T follicular helper cell (primary cell): ENCODE measurements around the gene ARHGEF16.

Experiments
- DNase-seq: peaks from one replicate; pipeline ENCODE4 v3.0.0-alpha.2; 2020; ENCODE audit warnings: low read depth

The ARHGEF16 gene

DNA sequence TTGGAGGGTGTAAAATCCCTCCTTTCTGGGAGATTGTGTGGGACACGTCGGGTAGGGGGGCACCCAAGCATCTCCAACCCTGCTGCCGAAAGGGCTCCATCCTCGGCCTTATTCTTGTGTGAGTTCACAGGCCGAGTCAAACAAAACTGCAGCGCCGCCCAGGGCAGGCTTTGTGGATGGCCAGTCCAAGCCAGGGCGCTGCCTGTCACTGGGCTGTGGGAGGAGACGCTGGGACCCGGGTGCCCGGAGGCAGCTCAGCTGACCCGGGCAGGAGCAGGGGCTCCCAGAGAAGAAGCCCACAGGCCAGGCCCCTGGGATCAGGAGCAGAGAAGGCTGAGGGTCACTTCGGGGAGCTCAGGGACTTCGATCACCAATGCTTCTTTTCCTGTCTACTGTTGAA, 31.8 kb upstream of the ARHGEF16 start:
- DNase-seq = no peak

- DNase-seq = no peak
Observed at GRCh38 chr1:3423245-3423829, 31.1 kb upstream of the ARHGEF16 start.

GRCh38 chr1:3423896-3424611, 30.4 kb upstream of the ARHGEF16 start:
- DNase-seq = no peak

- DNase-seq = no peak
Observed at GRCh38 chr1:3425486-3426215, 28.8 kb upstream of the ARHGEF16 start.

- no peak for DNase-seq
Observed at GRCh38 chr1:3426956-3427535, 27.4 kb upstream of the ARHGEF16 start.

- DNase-seq = no peak
Observed at GRCh38 chr1:3427711-3428704, 26.5 kb upstream of the ARHGEF16 start.

DNA sequence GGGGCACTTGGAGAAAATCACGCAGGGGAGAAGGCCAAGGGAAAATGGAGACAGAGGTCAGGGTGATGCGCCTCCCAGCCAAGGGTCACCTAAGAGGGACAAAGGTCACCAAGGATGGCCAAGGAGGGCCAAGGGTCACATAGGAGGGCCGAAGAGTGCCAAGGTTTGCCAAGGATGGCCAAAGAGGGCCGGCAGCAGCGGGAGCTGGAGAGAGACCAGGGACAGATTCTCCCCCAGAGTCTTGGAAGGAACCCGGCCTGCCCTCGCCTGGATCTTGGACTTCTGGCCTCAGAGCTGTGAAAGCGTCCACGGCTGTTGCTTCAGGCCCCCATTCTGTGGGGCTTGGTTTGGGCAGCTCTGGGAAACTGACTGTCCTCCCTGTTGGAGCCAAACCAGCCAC, 25.6 kb upstream of the ARHGEF16 start:
- no peak for DNase-seq

- no peak for DNase-seq
Observed at GRCh38 chr1:3429320-3429719, 25.1 kb upstream of the ARHGEF16 start.

- no peak for DNase-seq
Observed at GRCh38 chr1:3429766-3430165, 24.7 kb upstream of the ARHGEF16 start.

DNA sequence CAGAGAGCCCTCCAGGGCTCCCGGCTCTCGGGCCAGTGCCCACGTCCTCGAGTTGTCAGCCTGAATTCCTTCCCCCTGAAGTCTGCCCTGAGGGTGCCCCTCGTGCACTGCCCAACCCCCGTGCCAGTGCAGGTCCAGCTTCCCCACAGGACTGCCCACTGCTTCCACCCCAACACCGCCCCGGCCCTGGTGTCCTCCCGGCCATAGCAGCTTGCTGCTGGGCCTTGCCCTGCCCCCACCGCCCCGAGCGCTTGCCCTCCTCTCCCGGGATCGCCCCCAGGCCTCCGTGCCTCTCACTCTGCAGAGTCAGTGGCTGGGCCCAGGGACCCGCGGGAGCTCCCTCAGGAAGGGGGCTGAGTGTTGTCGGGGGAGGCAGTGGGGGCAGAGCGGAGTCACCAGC, 24.1 kb upstream of the ARHGEF16 start:
- DNase-seq = no peak

DNA sequence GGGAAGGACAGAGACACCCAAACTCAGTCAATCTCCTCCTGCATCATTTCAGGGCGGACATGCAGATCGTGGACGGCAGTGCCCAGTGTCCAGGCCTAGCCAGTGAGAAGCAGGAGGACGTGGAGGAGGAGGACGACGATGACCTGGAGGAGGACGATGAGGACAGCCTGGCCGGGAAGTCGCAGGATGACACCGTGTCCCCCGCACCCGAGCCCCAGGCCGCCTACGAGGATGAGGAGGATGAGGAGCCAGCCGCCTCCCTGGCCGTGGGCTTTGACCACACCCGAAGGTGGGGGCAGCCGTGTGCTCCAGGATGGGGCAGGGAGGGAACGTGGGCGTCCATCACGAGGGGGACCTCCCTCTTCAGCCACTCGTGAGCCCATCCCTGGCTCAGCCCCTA, 23.6 kb upstream of the ARHGEF16 start:
- no peak for DNase-seq

DNA sequence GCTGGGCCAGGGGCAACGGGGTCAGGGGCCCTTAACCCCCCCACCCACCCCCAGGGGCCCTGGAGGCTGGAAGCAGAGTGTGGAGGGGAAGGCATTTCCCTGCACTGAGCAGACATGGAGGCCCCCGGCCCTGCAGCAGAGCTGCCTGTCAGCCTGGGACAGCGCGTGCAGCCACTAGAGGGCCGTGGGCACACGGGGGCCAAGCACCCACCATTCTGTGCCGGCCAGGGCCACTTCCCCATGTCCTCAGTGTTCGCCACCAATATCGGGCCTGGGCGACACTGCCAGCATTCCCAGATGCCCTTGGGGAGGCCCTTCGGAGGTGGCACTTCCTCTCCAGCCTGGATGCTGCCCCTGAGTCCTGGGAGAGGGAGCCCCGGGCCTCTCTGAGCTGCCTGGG, 23.2 kb upstream of the ARHGEF16 start:
- no peak for DNase-seq

- DNase-seq = no peak
Observed at GRCh38 chr1:3431686-3432085, 22.8 kb upstream of the ARHGEF16 start.

- DNase-seq = no peak
Observed at GRCh38 chr1:3432306-3432705, 22.2 kb upstream of the ARHGEF16 start.

DNA sequence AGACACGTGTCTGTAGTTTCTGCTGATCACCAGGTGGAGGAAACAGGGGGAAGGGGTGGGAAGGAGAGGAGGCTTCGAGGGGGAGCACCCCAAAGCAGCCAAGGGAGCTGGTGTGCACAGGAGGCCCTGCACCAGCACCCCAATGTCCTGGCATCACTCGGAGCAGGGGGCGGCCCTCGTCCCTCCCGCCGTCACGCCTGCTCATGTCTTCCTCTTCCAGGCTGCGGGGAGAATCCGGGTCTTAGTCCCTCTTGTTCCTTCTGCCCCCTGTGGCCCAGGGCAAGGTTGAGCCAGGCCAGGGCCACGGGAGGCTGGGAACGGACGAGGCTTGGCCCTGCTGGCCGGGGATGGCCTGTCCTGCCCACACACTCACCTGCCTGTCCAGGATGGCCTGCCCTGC, 21.4 kb upstream of the ARHGEF16 start:
- no peak for DNase-seq

DNA sequence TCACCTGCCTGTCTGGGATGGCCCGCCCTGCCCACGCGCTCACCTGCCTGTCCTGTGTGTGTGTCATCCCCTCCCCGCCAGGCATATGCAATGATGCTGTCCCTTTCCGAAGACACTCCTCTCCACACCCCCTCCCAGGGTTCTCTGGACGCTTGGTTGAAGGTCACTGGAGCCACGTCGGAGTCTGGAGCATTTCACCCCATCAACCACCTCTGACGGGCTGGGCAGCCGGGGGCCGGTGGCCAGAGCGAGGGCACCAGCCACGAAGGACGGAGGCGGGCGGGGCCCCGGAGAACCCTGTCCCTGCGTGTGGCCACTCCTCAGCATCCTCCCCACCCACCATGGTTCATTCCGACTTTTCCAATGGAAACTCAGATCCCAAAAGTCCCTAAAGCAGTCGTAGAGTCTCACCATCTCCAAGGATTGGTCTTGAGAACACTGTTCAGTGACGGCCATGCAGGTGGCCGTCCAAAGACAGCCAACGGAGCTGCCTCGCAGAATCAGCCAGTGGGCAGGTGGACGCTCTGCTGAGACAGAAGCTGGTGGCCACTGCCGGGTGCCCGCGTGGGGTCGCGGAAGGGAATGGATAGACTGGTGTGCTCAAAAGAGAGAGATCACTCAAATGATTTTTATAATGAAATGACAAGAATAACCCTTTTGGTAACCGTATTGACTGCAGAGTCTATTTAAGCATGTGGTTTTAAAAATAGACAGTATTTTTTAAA, 20.7 kb upstream of the ARHGEF16 start:
- no peak for DNase-seq

DNA sequence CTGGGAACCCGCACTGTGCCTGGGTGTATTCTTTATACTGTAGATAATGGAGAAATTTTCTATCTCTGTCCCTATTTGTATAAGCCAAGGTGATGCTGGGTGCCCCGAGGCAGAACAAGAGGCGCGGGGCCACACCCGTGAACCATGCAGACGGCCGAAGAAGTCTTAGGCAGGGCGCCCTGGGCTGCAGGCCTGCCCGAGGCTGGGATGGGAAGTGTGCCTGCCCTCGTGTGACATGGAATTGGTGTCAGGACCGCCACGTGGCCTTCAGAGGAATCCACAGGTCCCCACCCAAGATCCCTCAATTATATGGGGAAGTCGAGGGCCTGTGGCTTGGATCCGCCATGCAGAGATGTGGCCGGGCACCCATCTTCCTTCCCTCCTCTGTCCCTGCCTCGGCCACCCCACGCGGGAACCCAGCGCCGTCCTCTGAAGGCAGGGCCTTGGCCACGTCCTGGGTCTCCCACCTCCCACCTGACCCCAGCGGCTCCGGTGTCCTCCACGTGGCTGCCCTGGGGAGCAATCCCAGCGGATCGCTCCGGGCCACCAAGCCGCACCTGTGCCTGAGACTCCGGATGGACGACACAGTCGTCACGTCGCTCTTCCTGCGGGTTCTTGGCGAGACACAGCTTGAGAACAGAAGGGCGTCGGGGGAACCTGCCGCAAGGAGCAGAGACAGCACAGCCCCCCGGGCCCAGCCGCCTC, 19.9 kb upstream of the ARHGEF16 start:
- no peak for DNase-seq

DNA sequence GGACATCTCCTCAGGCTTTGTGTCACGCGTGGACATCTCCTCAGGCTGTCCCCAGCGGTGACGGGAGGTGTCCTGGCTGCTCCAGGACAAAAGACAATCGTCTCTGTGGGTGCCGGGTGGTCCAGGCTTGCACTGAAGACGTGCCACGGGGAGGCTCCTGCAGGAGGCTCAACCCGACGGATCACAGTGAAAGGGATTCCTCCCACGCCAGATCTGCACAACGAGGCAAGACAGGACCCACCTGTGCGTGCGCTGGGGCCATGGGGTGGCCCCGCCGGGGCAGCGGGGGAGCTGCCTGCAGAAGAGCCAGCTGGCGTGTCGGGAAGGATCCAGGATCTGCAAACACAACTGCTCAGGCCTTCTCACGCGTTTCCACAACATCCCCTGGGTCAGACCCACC, 18.8 kb upstream of the ARHGEF16 start:
- no peak for DNase-seq

DNA sequence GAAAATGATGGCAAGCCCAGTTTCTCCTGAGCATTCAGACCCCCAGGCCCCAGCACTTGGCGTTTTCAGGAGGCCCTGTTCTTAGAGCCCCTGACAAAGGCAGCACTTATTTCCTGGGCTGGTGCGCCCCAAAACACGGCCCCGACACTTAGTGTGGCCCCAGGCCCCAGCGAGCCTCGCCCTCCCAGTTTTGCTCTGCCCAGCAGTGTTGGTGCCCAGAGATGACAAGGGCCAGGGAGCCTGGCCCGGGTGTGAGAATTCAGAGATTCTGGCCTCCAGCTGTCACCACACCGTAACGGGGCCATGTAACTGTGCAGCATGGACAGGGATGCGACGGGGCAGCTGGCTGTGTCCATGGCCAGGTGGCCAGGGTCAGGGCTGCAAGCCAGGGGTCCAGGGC, 18.0 kb upstream of the ARHGEF16 start:
- DNase-seq = no peak

DNA sequence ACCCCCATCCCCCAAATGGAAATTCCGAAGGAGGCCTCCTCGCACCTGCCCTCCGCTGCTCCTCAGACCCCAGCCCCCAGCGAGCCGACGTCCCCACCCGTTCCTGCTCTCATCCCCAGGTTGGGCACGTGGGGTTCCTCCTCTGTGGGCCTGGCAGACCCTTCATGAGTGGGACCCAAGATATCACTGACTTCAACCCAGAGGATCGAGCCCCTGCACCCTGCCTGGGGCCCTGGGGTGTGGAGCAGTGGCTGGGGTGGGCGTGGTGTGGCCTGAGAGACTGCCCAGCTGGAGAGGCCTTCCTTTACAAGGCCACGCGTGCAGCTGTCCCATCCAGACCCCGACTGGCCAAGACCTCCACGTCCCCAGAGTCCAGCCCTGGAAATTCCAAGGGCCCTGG, 17.6 kb upstream of the ARHGEF16 start:
- DNase-seq = no peak
